PC-3 (cell line): ENCODE data around the gene SSUH2.

ENCODE experiments used
- EZH2phosphoT487 ChIP-seq: fragments of 300-600 bp; sonication (generic); IDR thresholded peaks from 2 replicates; pipeline ENCODE4 v1.6.1; 2018; ENCODE audit warnings: mild to moderate bottlenecking, antibody characterized with exemption, low read length, borderline replicate concordance
- TF ChIP-seq, protein P1 (sequence below): fragments of 300-600 bp; sonication (generic); conservative IDR thresholded peaks from 2 replicates; pipeline ENCODE4 v1.5.1; 2017; ENCODE audit warnings: antibody characterized with exemption, low read depth, mild to moderate bottlenecking, low read length

- TF ChIP-seq, protein P1, sequence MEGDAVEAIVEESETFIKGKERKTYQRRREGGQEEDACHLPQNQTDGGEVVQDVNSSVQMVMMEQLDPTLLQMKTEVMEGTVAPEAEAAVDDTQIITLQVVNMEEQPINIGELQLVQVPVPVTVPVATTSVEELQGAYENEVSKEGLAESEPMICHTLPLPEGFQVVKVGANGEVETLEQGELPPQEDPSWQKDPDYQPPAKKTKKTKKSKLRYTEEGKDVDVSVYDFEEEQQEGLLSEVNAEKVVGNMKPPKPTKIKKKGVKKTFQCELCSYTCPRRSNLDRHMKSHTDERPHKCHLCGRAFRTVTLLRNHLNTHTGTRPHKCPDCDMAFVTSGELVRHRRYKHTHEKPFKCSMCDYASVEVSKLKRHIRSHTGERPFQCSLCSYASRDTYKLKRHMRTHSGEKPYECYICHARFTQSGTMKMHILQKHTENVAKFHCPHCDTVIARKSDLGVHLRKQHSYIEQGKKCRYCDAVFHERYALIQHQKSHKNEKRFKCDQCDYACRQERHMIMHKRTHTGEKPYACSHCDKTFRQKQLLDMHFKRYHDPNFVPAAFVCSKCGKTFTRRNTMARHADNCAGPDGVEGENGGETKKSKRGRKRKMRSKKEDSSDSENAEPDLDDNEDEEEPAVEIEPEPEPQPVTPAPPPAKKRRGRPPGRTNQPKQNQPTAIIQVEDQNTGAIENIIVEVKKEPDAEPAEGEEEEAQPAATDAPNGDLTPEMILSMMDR = no peak
- no peak for TF ChIP-seq EZH2phosphoT487
Observed at GRCh38 chr3:8635125-8635524, 9.5 kb downstream of the SSUH2 start.
